Activated T-cell treated with anti-CD3 and anti-CD28 coated beads, Interleukin-2, amount 50 U/mL, for 72 hours (primary cell): ENCODE results near the gene ACACA. TPM values are rescaled to one million over a fixed set of nuclear protein-coding genes. Genes with fewer than 3 reads are reported as not detected.

ENCODE experiments used
- ATAC-seq, 2 donors: fragments of 150-1000 bp; cut with Tn5 transposase; replicated peaks in 1 of 2; 2 replicates each; pipeline ENCODE4 v1.10.0; 2021; ENCODE audit warnings: moderate library complexity in 2 of 2, mild to moderate bottlenecking in 1 of 2
- DNase-seq, 2 donors: peaks; one replicate each; pipeline ENCODE4 v3.0.0; 2021 to 2022; ENCODE audit warnings: mixed read lengths in 1 of 2
- H3K27ac Mint-ChIP-seq: one replicate; pipeline ENCODE4 v1.8.0; 2022; ENCODE audit warnings: mild to moderate bottlenecking, moderate library complexity, mixed read lengths
- H3K27me3 Mint-ChIP-seq: one replicate; pipeline ENCODE4 v1.8.0; 2022; ENCODE audit warnings: low read depth, mixed read lengths
- H3K36me3 Mint-ChIP-seq, 2 donors: one replicate each; pipeline ENCODE4 v1.8.0; 2022; ENCODE audit warnings: mixed read lengths in 2 of 2, mild to moderate bottlenecking in 1 of 2; ENCODE audit not compliant: insufficient read depth in 2 of 2
- H3K4me1 Mint-ChIP-seq: one replicate; pipeline ENCODE4 v1.8.0; 2022; ENCODE audit warnings: low read depth, mixed read lengths
- H3K4me3 Mint-ChIP-seq, 2 donors: one replicate each; pipeline ENCODE4 v1.8.0; 2022; ENCODE audit warnings: mild to moderate bottlenecking in 2 of 2, mixed read lengths in 2 of 2, moderate library complexity in 2 of 2
- H3K9me3 Mint-ChIP-seq, 2 donors: one replicate each; pipeline ENCODE4 v1.8.0; 2022; ENCODE audit warnings: mixed read lengths in 2 of 2
- total RNA-seq, 2 donors: library from RNA; stranded (reverse); gene quantifications; one replicate each; pipeline ENCODE4 v1.2.3, GENCODE V29; 2022

The ACACA gene
- total RNA-seq, 2 donors from 2014 or later: 53.2 to 53.3 TPM

- Mint-ChIP-seq H3K9me3 (no peaks in the 10 kb centered on the region), H3K4me3 (no peak overlapping the region), H3K27me3 (no peaks in the 10 kb centered on the region), H3K27ac (no peak overlapping the region), H3K4me1 (no peaks in the 10 kb centered on the region), H3K36me3 (peaks cover 2 to 26% of the 10 kb centered on the region in 2 donors)
- DNase-seq (no peak), ATAC-seq (no peak)
Observed at GRCh38 chr17:37180376-37180775, 226.3 kb downstream of the ACACA start.

GRCh38 chr17:37179893-37180292 lies 226.7 kb downstream of the ACACA start:
- ATAC-seq (no peak), DNase-seq (no peak)
- H3K36me3 Mint-ChIP-seq: peaks cover 2 to 26% of the 10 kb centered on the region in 2 donors
- no peaks in the 10 kb centered on the region for H3K27me3 Mint-ChIP-seq
- H3K27ac Mint-ChIP-seq: no peak overlapping the region
- H3K4me3 Mint-ChIP-seq: no peak overlapping the region
- no peaks in the 10 kb centered on the region for H3K4me1 Mint-ChIP-seq
- H3K9me3 Mint-ChIP-seq: no peaks in the 10 kb centered on the region

GRCh38 chr17:37177254-37177870 lies 229.3 kb downstream of the ACACA start:
- DNase-seq (no peak), ATAC-seq (no peak)
- H3K27me3 Mint-ChIP-seq: no peaks in the 10 kb centered on the region
- H3K4me3 Mint-ChIP-seq: no peak overlapping the region
- peaks cover 2 to 26% of the 10 kb centered on the region in 2 donors for H3K36me3 Mint-ChIP-seq
- H3K9me3 Mint-ChIP-seq: no peaks in the 10 kb centered on the region
- no peaks in the 10 kb centered on the region for H3K4me1 Mint-ChIP-seq
- H3K27ac Mint-ChIP-seq: no peak overlapping the region

- Mint-ChIP-seq H3K4me1 (no peaks in the 10 kb centered on the region), H3K27ac (no peak overlapping the region), H3K4me3 (no peak overlapping the region), H3K27me3 (no peaks in the 10 kb centered on the region), H3K9me3 (no peaks in the 10 kb centered on the region), H3K36me3 (peaks cover 2 to 26% of the 10 kb centered on the region in 2 donors)
- ATAC-seq: no peak
- no peak for DNase-seq
Observed at GRCh38 chr17:37176723-37177122, 229.9 kb downstream of the ACACA start.

GRCh38 chr17:37174205-37174604 lies 232.4 kb downstream of the ACACA start:
- DNase-seq (no peak), ATAC-seq (no peak)
- no peaks in the 10 kb centered on the region for H3K4me1 Mint-ChIP-seq
- no peak overlapping the region for H3K27ac Mint-ChIP-seq
- no peak overlapping the region for H3K4me3 Mint-ChIP-seq
- peaks cover 0 to 19% of the 10 kb centered on the region in 2 donors for H3K36me3 Mint-ChIP-seq
- H3K27me3 Mint-ChIP-seq: no peaks in the 10 kb centered on the region
- no peaks in the 10 kb centered on the region for H3K9me3 Mint-ChIP-seq

- H3K27me3 Mint-ChIP-seq: no peaks in the 10 kb centered on the region
- no peak for ATAC-seq
- H3K4me1 Mint-ChIP-seq: no peaks in the 10 kb centered on the region
- no peak overlapping the region for H3K4me3 Mint-ChIP-seq
- no peaks in the 10 kb centered on the region for H3K36me3 Mint-ChIP-seq
- DNase-seq: no peak
- no peak overlapping the region for H3K27ac Mint-ChIP-seq
- no peaks in the 10 kb centered on the region for H3K9me3 Mint-ChIP-seq
Observed at GRCh38 chr17:37170881-37171425, 235.7 kb downstream of the ACACA start.

- no peaks in the 10 kb centered on the region for H3K36me3 Mint-ChIP-seq
- no peaks in the 10 kb centered on the region for H3K9me3 Mint-ChIP-seq
- no peak overlapping the region for H3K4me3 Mint-ChIP-seq
Observed at GRCh38 chr17:37168731-37169353, 237.8 kb downstream of the ACACA start.

GRCh38 chr17:37167756-37168155 lies 238.9 kb downstream of the ACACA start:
- no peak overlapping the region for H3K27ac Mint-ChIP-seq
- no peak for DNase-seq
- no peaks in the 10 kb centered on the region for H3K4me1 Mint-ChIP-seq
- H3K9me3 Mint-ChIP-seq: no peaks in the 10 kb centered on the region
- H3K36me3 Mint-ChIP-seq: peaks cover 0 to 5% of the 10 kb centered on the region in 2 donors
- ATAC-seq: no peak
- H3K4me3 Mint-ChIP-seq: no peak overlapping the region
- no peaks in the 10 kb centered on the region for H3K27me3 Mint-ChIP-seq

More at GRCh38 chr17:37168731-37169353, 237.8 kb downstream of the ACACA start:
- H3K27me3 Mint-ChIP-seq: no peaks in the 10 kb centered on the region
- ATAC-seq: no peak
- H3K4me1 Mint-ChIP-seq: no peaks in the 10 kb centered on the region
- H3K27ac Mint-ChIP-seq: no peak overlapping the region
- DNase-seq: no peak

- Mint-ChIP-seq H3K4me3 (no peak overlapping the region), H3K27ac (no peak overlapping the region), H3K4me1 (no peaks in the 10 kb centered on the region), H3K9me3 (no peaks in the 10 kb centered on the region), H3K36me3 (peaks cover 3 to 17% of the 10 kb centered on the region in 2 donors), H3K27me3 (no peaks in the 10 kb centered on the region)
- ATAC-seq (no peak), DNase-seq (no peak)
Observed at GRCh38 chr17:37164057-37164456, 242.6 kb downstream of the ACACA start.

- DNase-seq (no peak), ATAC-seq (no peak)
- H3K9me3 Mint-ChIP-seq: no peaks in the 10 kb centered on the region
- no peak overlapping the region for H3K27ac Mint-ChIP-seq
- no peaks in the 10 kb centered on the region for H3K4me1 Mint-ChIP-seq
- peaks cover 3 to 20% of the 10 kb centered on the region in 2 donors for H3K36me3 Mint-ChIP-seq
- no peak overlapping the region for H3K4me3 Mint-ChIP-seq
- no peaks in the 10 kb centered on the region for H3K27me3 Mint-ChIP-seq
Observed at GRCh38 chr17:37162800-37163199, 243.8 kb downstream of the ACACA start.

- peaks cover 3 to 25% of the 10 kb centered on the region in 2 donors for H3K36me3 Mint-ChIP-seq
- no peaks in the 10 kb centered on the region for H3K9me3 Mint-ChIP-seq
- H3K4me1 Mint-ChIP-seq: no peaks in the 10 kb centered on the region
- H3K27me3 Mint-ChIP-seq: no peaks in the 10 kb centered on the region
- no peak overlapping the region for H3K4me3 Mint-ChIP-seq
- ATAC-seq (no peak), DNase-seq (no peak)
- H3K27ac Mint-ChIP-seq: no peak overlapping the region
Observed at GRCh38 chr17:37160944-37161343, 245.7 kb downstream of the ACACA start.

- Mint-ChIP-seq H3K27ac (no peak overlapping the region), H3K9me3 (no peaks in the 10 kb centered on the region), H3K36me3 (peaks cover 3 to 25% of the 10 kb centered on the region in 2 donors), H3K27me3 (no peaks in the 10 kb centered on the region), H3K4me3 (no peak overlapping the region), H3K4me1 (no peaks in the 10 kb centered on the region)
- ATAC-seq (no peak), DNase-seq (no peak)
Observed at GRCh38 chr17:37158290-37158689, 248.3 kb downstream of the ACACA start.

GRCh38 chr17:37148156-37148555 lies 258.5 kb downstream of the ACACA start:
- H3K36me3 Mint-ChIP-seq: peaks cover 4 to 11% of the 10 kb centered on the region in 2 donors
- H3K4me1 Mint-ChIP-seq: peaks cover 7% of the 10 kb centered on the region
- ATAC-seq (no peak), DNase-seq (no peak)
- H3K27me3 Mint-ChIP-seq: no peaks in the 10 kb centered on the region
- no peak overlapping the region for H3K27ac Mint-ChIP-seq
- H3K9me3 Mint-ChIP-seq: no peaks in the 10 kb centered on the region
- H3K4me3 Mint-ChIP-seq: no peak overlapping the region
